ENCODE data around the gene COL25A1.

GRCh38 chr4:108884596-108884995, 417.9 kb downstream of the COL25A1 start:
- TF ChIP-seq, protein P1, sequence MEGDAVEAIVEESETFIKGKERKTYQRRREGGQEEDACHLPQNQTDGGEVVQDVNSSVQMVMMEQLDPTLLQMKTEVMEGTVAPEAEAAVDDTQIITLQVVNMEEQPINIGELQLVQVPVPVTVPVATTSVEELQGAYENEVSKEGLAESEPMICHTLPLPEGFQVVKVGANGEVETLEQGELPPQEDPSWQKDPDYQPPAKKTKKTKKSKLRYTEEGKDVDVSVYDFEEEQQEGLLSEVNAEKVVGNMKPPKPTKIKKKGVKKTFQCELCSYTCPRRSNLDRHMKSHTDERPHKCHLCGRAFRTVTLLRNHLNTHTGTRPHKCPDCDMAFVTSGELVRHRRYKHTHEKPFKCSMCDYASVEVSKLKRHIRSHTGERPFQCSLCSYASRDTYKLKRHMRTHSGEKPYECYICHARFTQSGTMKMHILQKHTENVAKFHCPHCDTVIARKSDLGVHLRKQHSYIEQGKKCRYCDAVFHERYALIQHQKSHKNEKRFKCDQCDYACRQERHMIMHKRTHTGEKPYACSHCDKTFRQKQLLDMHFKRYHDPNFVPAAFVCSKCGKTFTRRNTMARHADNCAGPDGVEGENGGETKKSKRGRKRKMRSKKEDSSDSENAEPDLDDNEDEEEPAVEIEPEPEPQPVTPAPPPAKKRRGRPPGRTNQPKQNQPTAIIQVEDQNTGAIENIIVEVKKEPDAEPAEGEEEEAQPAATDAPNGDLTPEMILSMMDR (conservative IDR thresholded peaks at IDR 0.05), result no peak
- no peak for TF ChIP-seq ZFX (IDR thresholded peaks at IDR 0.05)
